OCI-LY3 (cell line): ENCODE data around the gene ASH1L.

ENCODE experiments used
- CTCF ChIP-seq: fragments of 200-600, 300-600 bp; sonication (generic); IDR thresholded peaks from 2 replicates; pipeline ENCODE4 v1.5.1; 2014; ENCODE audit warnings: antibody characterized with exemption, low read length, low read depth
- EZH2phosphoT487 ChIP-seq: fragments of 200-600 bp; shearing (Covaris generic); IDR thresholded peaks from 2 replicates; pipeline ENCODE4 v1.6.1; 2018; ENCODE audit warnings: antibody characterized with exemption, mixed run types, low read depth

DNA sequence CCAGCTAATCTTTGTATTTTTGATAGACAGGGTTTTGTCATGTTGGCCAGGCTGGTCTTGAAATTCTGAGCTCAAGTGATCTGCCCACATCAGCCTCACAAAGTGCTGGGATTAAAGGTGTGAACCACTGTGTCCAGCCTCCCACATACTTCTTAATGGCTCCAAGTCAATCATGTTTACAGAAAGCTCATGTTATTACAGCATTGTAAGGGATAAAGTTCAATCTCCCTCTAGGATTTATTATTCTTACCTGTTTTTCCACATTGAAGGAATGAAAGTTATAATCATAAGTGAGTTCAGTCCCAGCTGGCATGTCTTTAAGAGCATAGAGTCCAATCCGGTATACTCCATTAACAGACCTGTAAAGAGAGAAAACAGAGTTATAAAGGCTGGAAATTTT is 202.6 kb downstream of the ASH1L start:
- TF ChIP-seq CTCF = no peak
- TF ChIP-seq EZH2phosphoT487 = no peak
